Activated T-cell treated with anti-CD3 and anti-CD28 coated beads for 1 hour (primary cell): Measurements from ENCODE around the gene NSG2.

ENCODE experiments used
- DNase-seq: peaks from one replicate; pipeline ENCODE4 v3.0.0-alpha.2; 2020; ENCODE audit warnings: low read depth

The NSG2 gene

GRCh38 chr5:174063082-174063756, 17.7 kb downstream of the NSG2 start:
- no peak for DNase-seq

GRCh38 chr5:174064171-174064570, 18.7 kb downstream of the NSG2 start:
- no peak for DNase-seq

GRCh38 chr5:174065528-174066197, 20.2 kb downstream of the NSG2 start:
- no peak for DNase-seq

GRCh38 chr5:174067499-174067898, 22.0 kb downstream of the NSG2 start:
- DNase-seq: no peak

- DNase-seq: no peak
These were observed 26.0 kb downstream of the NSG2 start for GRCh38 chr5:174071484-174071883.

- no peak for DNase-seq
These were observed 27.7 kb downstream of the NSG2 start for GRCh38 chr5:174073122-174073660.

GRCh38 chr5:174074369-174074768, 28.9 kb downstream of the NSG2 start:
- DNase-seq: no peak

GRCh38 chr5:174078416-174078815, 32.9 kb downstream of the NSG2 start:
- DNase-seq: no peak

- no peak for DNase-seq
These were observed 36.8 kb downstream of the NSG2 start for GRCh38 chr5:174082286-174082685.

- DNase-seq: no peak
These were observed 37.7 kb downstream of the NSG2 start for GRCh38 chr5:174083056-174083827.

- DNase-seq: no peak
These were observed 39.2 kb downstream of the NSG2 start for GRCh38 chr5:174084691-174085154.

GRCh38 chr5:174086751-174087150, 41.2 kb downstream of the NSG2 start:
- DNase-seq: no peak

GRCh38 chr5:174087783-174088182, 42.3 kb downstream of the NSG2 start:
- DNase-seq: no peak

- no peak for DNase-seq
These were observed 44.6 kb downstream of the NSG2 start for GRCh38 chr5:174090129-174090528.

GRCh38 chr5:174093123-174093522, 47.6 kb downstream of the NSG2 start:
- DNase-seq: no peak

GRCh38 chr5:174094857-174095606, 49.5 kb downstream of the NSG2 start:
- DNase-seq: no peak

GRCh38 chr5:174096619-174097018, 51.1 kb downstream of the NSG2 start:
- no peak for DNase-seq

GRCh38 chr5:174097486-174098185, 52.1 kb downstream of the NSG2 start:
- DNase-seq: no peak

- DNase-seq: no peak
These were observed 53.2 kb downstream of the NSG2 start for GRCh38 chr5:174098694-174099093.

- no peak for DNase-seq
These were observed 55.0 kb downstream of the NSG2 start for GRCh38 chr5:174100490-174100889.

GRCh38 chr5:174101195-174101730, 55.8 kb downstream of the NSG2 start:
- no peak for DNase-seq
